GM18868 (cell line): ENCODE data around the gene HTR4.

ENCODE experiments used
- ATAC-seq: cut with Tn5 transposase; IDR thresholded peaks from one replicate; pipeline ENCODE4 v1.9.1; 2021; ENCODE audit warnings: mild to moderate bottlenecking, moderate library complexity; ENCODE audit not compliant: unreplicated experiment

Gene HTR4

DNA sequence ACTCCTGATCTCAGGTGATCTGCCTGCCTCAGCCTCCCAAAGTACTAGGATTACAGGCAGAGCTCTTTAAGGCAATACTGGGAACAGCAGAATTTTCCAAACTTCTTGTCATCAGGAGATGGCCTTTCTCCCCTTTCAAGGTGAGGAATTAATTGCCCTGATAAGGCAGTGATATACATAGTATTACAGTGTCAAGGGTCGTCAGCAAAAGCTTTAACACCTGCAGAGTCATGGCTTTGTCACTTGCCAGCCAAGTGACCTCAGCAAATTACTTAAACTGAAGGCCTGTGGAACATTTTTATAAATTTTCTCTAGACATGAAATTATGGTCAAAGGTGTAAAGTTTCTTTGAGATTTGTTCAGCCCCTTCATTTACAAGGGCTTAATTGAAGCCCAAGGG lies 211.1 kb downstream of the HTR4 start:
- ATAC-seq: no peak

DNA sequence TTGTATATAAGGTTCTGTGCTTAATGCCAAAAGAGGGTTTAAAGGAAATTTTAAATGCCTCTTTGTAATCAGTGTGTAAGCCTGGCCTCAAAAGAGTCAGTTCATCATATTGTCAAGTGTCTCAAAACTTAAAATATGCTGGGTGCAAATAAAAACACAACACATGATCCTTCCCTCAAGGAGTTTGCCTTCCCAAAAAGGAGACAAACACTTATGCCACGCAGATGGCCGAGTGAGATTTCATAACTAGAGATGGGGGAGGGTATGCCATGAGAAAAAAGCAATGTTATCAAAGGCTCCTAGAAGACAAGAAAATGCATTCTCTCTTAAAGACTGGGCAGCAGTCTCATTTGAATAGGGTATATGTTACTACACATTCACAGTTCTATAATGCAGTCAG lies 215.4 kb downstream of the HTR4 start:
- ATAC-seq: no peak

DNA sequence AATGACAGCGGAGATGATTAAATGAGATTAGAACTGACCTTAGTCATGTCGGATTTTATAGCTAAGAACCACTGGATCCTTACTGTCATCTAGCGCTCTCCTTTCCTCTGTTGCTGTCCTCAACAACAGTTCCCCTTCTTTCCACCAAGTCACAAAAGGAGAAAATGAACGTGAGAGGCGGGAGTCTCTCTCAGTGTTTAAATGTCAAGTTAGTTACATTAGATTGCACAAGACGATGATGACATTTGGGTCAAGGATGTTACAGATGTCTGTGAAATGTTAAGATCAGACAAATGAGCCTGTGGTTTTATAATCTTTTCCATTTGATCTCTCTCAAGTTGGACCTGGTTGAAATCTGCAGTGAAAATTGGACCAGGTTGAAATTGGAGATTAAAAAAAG lies 217.1 kb downstream of the HTR4 start:
- ATAC-seq: no peak

DNA sequence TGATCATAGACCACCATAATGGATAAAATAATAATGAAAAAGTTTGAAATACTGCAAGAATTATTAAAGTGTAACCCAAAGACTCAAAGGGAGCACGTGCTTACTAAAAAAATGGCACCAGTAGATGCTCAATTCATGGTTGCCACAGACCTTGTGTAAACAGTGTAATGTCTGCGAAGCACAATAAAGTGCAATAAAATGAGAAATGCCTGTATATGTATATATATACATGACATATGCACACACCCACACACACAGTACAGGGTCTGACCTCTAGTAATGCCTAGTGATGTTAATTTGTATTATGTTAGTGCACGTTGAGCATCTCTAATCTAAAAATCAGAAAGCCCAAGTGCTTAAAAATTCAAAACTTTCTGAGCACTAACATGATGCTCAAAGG lies 218.3 kb downstream of the HTR4 start:
- no peak for ATAC-seq

DNA sequence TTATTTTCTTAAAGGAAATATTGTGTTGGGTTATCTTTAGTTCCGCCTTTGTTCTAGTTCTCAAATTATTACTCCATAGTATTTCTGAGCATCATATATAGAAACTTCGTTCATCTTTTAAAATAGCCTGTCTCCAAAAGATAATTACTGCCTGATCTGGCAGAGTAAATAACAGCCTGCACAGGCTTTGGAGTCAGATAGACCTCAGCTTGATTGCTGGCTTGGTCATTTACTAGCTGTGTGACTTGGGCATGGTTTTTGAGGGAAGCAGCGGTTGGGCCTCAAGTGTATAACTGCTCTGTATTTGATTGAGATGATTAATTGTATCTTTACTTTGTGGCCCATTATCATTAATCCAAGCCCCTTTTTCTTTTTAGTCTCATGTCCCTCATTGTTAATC lies 220.5 kb downstream of the HTR4 start:
- no peak for ATAC-seq
